HepG2 (cell line): ENCODE results near the gene ZNF653. TPM values are rescaled to one million over a fixed set of nuclear protein-coding genes. Genes with fewer than 3 reads are reported as not detected.

Experiments
- AGO2 ChIP-seq: fragments of 200-400 bp; formaldehyde crosslinking; optimal IDR thresholded peaks from 2 replicates; pipeline ENCODE3; 2017; ENCODE audit warnings: mild to moderate bottlenecking, low read depth, low read length, moderate library complexity
- ESRRA ChIP-seq: sonication (generic); formaldehyde crosslinking; IDR thresholded peaks from 2 replicates; pipeline ENCODE4 v1.5.1; 2020; ENCODE audit warnings: mild to moderate bottlenecking, low read depth, missing genetic modification reagents
- HOXA3 ChIP-seq: sonication (generic); formaldehyde crosslinking; IDR thresholded peaks from 2 replicates; pipeline ENCODE4 v1.5.0; 2020; ENCODE audit warnings: missing genetic modification reagents
- SUZ12 ChIP-seq: fragments of 150-350 bp; IDR thresholded peaks from 2 replicates; pipeline ENCODE4 v1.6.1; 2014; ENCODE audit warnings: low read depth, low read length
- TCF12 ChIP-seq, 2 experiments: fragments of 450-650 bp in 1 of 2; sonication (generic) in 1 of 2; formaldehyde crosslinking in 1 of 2; IDR thresholded peaks; 2 replicates each; pipeline versions ENCODE4 v1.6.1 to v1.8.0; 2017 to 2022; ENCODE audit warnings: antibody characterized with exemption in 1 of 2, mild to moderate bottlenecking in 1 of 2, missing genetic modification reagents in 1 of 2, moderate library complexity in 1 of 2
- ZC3H13 ChIP-seq: sonication (generic); formaldehyde crosslinking; IDR thresholded peaks from 2 replicates; pipeline ENCODE4 v1.8.1; 2023; ENCODE audit warnings: mild to moderate bottlenecking, missing genetic modification reagents, moderate library complexity
- ZNF253 ChIP-seq: sonication (generic); formaldehyde crosslinking; IDR thresholded peaks from 2 replicates; pipeline ENCODE4 v1.8.0; 2022; ENCODE audit warnings: mild to moderate bottlenecking, missing genetic modification reagents, borderline replicate concordance
- ZNF44 ChIP-seq: sonication (generic); formaldehyde crosslinking; IDR thresholded peaks from 2 replicates; pipeline ENCODE4 v1.5.1; 2020; ENCODE audit warnings: mild to moderate bottlenecking, missing genetic modification reagents
- ZNF501 ChIP-seq: sonication (generic); formaldehyde crosslinking; IDR thresholded peaks from 2 replicates; pipeline ENCODE4 v1.5.1; 2020; ENCODE audit warnings: mild to moderate bottlenecking, moderate library complexity, missing genetic modification reagents
- ZNF530 ChIP-seq: sonication (generic); formaldehyde crosslinking; IDR thresholded peaks from 2 replicates; pipeline ENCODE4 v1.5.0; 2020; ENCODE audit warnings: low read depth, mild to moderate bottlenecking, missing genetic modification reagents
- ZNF607 ChIP-seq: sonication (generic); formaldehyde crosslinking; IDR thresholded peaks from 2 replicates; pipeline ENCODE4 v1.5.1; 2020; ENCODE audit warnings: missing genetic modification reagents, mild to moderate bottlenecking, borderline replicate concordance
- ZNF747 ChIP-seq: sonication (generic); formaldehyde crosslinking; IDR thresholded peaks from 2 replicates; pipeline ENCODE4 v1.8.1; 2023; ENCODE audit warnings: missing genetic modification reagents, mild to moderate bottlenecking, borderline replicate concordance
- ZNF781 ChIP-seq: sonication (generic); formaldehyde crosslinking; IDR thresholded peaks from 2 replicates; pipeline ENCODE4 v1.5.1; 2020; ENCODE audit warnings: borderline replicate concordance, mild to moderate bottlenecking, missing genetic modification reagents; ENCODE audit errors: not compliant biosample characterization
- polyA plus RNA-seq, 8 experiments: library from polyadenylated mRNA; depleted of rRNA in 3 of 8; stranded (reverse) in 7 of 8; unstranded in 1 of 8; fragments of >200 nt; fragmentation: Illumina TruSeq in 4 of 8; extraction: Trizol in 4 of 8; gene quantifications; 2 replicates each; pipeline versions ENCODE4 v1.2.1 to v1.2.3, GENCODE V29; 2011 to 2016; ENCODE audit warnings: low read depth in 4 of 8, missing spikeins in 1 of 8, mixed read lengths in 1 of 8; ENCODE audit not compliant: insufficient read depth in 1 of 8
- total RNA-seq, 5 experiments: library from RNA; depleted of rRNA; stranded (reverse); fragments of >200 nt; fragmentation: Illumina TruSeq; extraction: Trizol; gene quantifications; 2 replicates each; pipeline ENCODE4 v1.2.3, GENCODE V29; 2016; ENCODE audit warnings: low read depth in 1 of 5
- TF ChIP-seq, protein P1 (sequence below): sonication (generic); formaldehyde crosslinking; IDR thresholded peaks from 2 replicates; pipeline ENCODE4; 2020; ENCODE audit warnings: missing genetic modification reagents, mild to moderate bottlenecking, borderline replicate concordance
- TF ChIP-seq, protein P2 (sequence below): sonication (generic); formaldehyde crosslinking; IDR thresholded peaks from 2 replicates; pipeline ENCODE4 v1.4.0; 2020; ENCODE audit warnings: missing genetic modification reagents
- TF ChIP-seq, protein P3 (sequence below): sonication (generic); formaldehyde crosslinking; IDR thresholded peaks from 2 replicates; pipeline ENCODE4 v1.5.1; 2020; ENCODE audit warnings: missing genetic modification reagents, mild to moderate bottlenecking, borderline replicate concordance
- TF ChIP-seq, protein P4 (sequence below): sonication (generic); formaldehyde crosslinking; IDR thresholded peaks from 2 replicates; pipeline ENCODE4 v1.8.0; 2022; ENCODE audit warnings: missing genetic modification reagents, low read depth, mild to moderate bottlenecking, borderline replicate concordance
- TF ChIP-seq, protein P5 (sequence below): sonication (generic); formaldehyde crosslinking; IDR thresholded peaks from 2 replicates; pipeline ENCODE4 v1.8.1; 2023; ENCODE audit warnings: mild to moderate bottlenecking, inconsistent platforms, moderate library complexity, missing genetic modification reagents, borderline replicate concordance

ZNF653 gene
- total and polyA plus RNA-seq, 2 of the 13 experiments (the other 11 are each of a cell fraction or from before 2014, with no cell fraction given) = 4.7 to 7.1 TPM

DNA sequence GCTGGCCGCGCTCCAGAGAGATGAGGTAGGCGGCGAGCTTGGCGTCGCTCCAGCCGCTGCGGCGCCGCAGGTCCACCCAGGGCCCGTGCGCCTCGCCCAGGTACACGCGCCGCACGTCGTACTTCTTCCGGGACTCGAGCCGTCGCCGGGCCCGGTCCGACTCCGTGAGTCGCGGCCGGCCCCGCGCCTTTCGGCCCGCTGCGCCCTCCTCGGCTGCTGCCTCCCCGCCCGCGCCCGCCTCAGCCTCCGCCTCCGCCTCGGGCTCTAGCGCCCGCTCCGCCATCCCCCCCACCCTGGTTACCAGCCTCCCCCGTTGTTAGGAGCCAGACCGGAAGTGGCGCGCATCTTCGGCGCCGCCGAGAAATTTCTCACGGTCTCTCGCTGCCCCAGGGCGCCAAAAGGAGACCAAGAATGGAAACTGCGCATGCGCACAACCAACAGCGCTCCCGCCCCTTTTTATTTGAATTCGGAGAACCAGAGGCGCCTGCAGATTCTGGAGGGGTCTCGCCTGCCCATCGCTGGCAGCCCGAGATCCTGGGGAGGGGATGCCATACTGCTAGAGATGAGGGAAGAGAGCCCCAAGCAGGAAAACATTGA lies at the start of gene ZNF653 (continued):
- TF ChIP-seq, protein P1, sequence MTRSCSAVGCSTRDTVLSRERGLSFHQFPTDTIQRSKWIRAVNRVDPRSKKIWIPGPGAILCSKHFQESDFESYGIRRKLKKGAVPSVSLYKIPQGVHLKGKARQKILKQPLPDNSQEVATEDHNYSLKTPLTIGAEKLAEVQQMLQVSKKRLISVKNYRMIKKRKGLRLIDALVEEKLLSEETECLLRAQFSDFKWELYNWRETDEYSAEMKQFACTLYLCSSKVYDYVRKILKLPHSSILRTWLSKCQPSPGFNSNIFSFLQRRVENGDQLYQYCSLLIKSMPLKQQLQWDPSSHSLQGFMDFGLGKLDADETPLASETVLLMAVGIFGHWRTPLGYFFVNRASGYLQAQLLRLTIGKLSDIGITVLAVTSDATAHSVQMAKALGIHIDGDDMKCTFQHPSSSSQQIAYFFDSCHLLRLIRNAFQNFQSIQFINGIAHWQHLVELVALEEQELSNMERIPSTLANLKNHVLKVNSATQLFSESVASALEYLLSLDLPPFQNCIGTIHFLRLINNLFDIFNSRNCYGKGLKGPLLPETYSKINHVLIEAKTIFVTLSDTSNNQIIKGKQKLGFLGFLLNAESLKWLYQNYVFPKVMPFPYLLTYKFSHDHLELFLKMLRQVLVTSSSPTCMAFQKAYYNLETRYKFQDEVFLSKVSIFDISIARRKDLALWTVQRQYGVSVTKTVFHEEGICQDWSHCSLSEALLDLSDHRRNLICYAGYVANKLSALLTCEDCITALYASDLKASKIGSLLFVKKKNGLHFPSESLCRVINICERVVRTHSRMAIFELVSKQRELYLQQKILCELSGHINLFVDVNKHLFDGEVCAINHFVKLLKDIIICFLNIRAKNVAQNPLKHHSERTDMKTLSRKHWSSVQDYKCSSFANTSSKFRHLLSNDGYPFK = peak; percentile 39; the same call in 1 of the 2 replicates
- no peak; the same call in 1 of the 2 replicates for TF ChIP-seq ESRRA (CRISPR knock-in tag)
- TF ChIP-seq HOXA3 (CRISPR knock-in tag) = peak; percentile 68; the same call in 1 of the 2 replicates
- no peak for TF ChIP-seq ZNF44 (CRISPR knock-in tag)
- no peak for TF ChIP-seq SUZ12
- TF ChIP-seq ZNF781 (CRISPR knock-in tag) = no peak
- no peak for TF ChIP-seq ZNF501 (CRISPR knock-in tag)
- TF ChIP-seq, protein P2, sequence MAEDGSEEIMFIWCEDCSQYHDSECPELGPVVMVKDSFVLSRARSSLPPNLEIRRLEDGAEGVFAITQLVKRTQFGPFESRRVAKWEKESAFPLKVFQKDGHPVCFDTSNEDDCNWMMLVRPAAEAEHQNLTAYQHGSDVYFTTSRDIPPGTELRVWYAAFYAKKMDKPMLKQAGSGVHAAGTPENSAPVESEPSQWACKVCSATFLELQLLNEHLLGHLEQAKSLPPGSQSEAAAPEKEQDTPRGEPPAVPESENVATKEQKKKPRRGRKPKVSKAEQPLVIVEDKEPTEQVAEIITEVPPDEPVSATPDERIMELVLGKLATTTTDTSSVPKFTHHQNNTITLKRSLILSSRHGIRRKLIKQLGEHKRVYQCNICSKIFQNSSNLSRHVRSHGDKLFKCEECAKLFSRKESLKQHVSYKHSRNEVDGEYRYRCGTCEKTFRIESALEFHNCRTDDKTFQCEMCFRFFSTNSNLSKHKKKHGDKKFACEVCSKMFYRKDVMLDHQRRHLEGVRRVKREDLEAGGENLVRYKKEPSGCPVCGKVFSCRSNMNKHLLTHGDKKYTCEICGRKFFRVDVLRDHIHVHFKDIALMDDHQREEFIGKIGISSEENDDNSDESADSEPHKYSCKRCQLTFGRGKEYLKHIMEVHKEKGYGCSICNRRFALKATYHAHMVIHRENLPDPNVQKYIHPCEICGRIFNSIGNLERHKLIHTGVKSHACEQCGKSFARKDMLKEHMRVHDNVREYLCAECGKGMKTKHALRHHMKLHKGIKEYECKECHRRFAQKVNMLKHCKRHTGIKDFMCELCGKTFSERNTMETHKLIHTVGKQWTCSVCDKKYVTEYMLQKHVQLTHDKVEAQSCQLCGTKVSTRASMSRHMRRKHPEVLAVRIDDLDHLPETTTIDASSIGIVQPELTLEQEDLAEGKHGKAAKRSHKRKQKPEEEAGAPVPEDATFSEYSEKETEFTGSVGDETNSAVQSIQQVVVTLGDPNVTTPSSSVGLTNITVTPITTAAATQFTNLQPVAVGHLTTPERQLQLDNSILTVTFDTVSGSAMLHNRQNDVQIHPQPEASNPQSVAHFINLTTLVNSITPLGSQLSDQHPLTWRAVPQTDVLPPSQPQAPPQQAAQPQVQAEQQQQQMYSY (CRISPR knock-in tag) = no peak; the same call in 1 of the 2 replicates
- peak; percentile 96 for TF ChIP-seq AGO2
- peak; percentile 25 for TF ChIP-seq ZNF607 (CRISPR knock-in tag)
- TF ChIP-seq ZNF530 = no peak
- TF ChIP-seq TCF12 (IDR thresholded peaks at IDR 0.05) = no peak
- TF ChIP-seq TCF12 (CRISPR knock-in tag; IDR thresholded peaks at IDR 0.05) = no peak
- no peak for TF ChIP-seq ZNF253 (CRISPR knock-in tag)
- TF ChIP-seq, protein P3, sequence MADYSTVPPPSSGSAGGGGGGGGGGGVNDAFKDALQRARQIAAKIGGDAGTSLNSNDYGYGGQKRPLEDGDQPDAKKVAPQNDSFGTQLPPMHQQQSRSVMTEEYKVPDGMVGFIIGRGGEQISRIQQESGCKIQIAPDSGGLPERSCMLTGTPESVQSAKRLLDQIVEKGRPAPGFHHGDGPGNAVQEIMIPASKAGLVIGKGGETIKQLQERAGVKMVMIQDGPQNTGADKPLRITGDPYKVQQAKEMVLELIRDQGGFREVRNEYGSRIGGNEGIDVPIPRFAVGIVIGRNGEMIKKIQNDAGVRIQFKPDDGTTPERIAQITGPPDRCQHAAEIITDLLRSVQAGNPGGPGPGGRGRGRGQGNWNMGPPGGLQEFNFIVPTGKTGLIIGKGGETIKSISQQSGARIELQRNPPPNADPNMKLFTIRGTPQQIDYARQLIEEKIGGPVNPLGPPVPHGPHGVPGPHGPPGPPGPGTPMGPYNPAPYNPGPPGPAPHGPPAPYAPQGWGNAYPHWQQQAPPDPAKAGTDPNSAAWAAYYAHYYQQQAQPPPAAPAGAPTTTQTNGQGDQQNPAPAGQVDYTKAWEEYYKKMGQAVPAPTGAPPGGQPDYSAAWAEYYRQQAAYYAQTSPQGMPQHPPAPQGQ (CRISPR knock-in tag) = no peak
- TF ChIP-seq, protein P4, sequence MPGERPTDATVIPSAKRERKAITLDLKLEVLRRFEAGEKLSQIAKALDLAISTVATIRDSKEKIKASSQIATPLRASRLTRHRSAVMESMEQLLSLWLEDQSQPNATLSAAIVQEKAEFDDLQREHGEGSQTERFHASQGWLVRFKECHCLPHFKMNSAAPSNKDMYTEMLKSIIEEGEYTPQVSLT (CRISPR knock-in tag) = no peak
- peak; percentile 97 for TF ChIP-seq ZC3H13 (CRISPR knock-in tag)
- TF ChIP-seq, protein P5, sequence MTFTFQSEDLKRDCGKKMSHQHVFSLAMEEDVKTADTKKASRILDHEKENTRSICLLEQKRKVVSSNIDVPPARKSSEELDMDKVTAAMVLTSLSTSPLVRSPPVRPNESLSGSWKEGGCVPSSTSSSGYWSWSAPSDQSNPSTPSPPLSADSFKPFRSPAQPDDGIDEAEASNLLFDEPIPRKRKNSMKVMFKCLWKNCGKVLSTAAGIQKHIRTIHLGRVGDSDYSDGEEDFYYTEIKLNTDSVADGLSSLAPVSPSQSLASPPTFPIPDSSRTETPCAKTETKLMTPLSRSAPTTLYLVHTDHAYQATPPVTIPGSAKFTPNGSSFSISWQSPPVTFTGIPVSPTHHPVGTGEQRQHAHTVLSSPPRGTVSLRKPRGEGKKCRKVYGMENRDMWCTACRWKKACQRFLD (CRISPR knock-in tag) = no peak
- TF ChIP-seq ZNF747 (CRISPR knock-in tag) = peak; percentile 14; the same call in 1 of the 2 replicates
